SH-SY5Y (cell line): ENCODE data around the gene ADGRA3.

Source experiments
- GATA2 ChIP-seq: IDR thresholded peaks from 2 replicates; pipeline ENCODE4 v1.6.1; 2011; ENCODE audit warnings: mild to moderate bottlenecking, low read depth, low read length
- GATA3 ChIP-seq: IDR thresholded peaks from 2 replicates; pipeline ENCODE4 v1.6.1; 2011; ENCODE audit warnings: low read depth, mild to moderate bottlenecking, low read length, moderate library complexity

GRCh38 chr4:22534374-22534773, 18.5 kb upstream of the ADGRA3 start:
- TF ChIP-seq GATA2 (no peak), GATA3 (no peak)
